AG09309 (cell line): ENCODE data around the gene ZSCAN5C.
"Not testable (repeated sequence)": the region's sequence is repeated elsewhere in the genome, so short reads cannot be mapped to it uniquely, and the experiment has no call there.

Source experiments
- DNase-seq: peaks from one replicate; pipeline ENCODE4 v3.0.0-alpha.2; 2010; ENCODE audit warnings: low read depth
- H3K4me3 ChIP-seq: 2 replicates; pipeline ENCODE4 v1.5.1; 2011; ENCODE audit warnings: mild to moderate bottlenecking, low read depth, low read length, moderate library complexity; ENCODE audit not compliant: control insufficient read depth
- TF ChIP-seq, protein P1 (sequence below): IDR thresholded peaks from 2 replicates; pipeline ENCODE4 v1.5.1; 2011; ENCODE audit warnings: mild to moderate bottlenecking, low read depth, low read length, inconsistent platforms; ENCODE audit not compliant: insufficient read depth, control insufficient read depth; ENCODE audit errors: missing control alignments

ZSCAN5C gene

DNA sequence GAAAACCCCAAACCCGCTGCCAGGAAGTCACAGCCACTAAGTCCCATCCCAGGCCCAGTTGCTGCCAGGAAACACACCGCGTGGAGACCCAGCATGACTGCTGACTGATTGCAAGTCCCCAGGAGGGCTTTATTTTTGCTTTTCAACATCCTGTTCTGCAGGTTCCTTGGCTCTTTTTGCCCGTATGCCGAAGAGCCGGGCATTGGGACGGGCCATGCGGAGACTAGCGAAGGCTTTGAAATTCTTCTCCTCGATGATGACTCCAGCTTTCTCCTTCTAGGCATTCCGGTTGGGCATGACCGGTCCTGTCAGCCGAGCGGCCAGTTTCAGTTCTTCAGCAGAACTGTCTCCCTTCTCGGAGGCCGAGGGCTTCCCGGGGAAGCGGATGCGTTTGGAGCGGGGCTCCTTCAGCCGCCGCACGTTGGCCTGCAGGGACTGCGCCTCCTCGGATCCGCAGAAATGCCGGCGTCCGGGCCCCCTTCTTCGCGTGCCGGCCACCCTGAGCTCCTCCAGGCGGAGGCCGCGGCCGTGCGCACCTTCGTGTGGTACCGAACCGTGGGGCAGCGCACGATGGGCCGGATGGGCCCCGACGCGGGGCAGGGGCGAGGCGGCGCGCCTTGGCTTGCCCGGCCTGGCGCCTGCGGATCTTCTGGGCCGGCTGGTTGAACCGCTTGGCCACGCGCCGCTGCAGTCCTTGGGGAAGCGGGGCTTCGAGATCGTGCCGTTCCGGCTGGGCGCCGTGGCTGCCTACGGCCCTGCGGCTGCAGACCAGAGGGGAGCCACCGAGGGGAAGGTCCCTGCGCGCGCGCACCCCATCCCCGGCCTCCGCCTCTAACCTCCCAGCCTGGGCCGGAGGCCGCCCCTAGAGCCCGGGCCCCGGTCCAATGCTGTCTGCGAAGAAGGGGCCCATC, 15.2 kb downstream of the ZSCAN5C start:
- H3K4me3 ChIP-seq, result peak overlapping the region; percentile 19
- TF ChIP-seq, protein P1, sequence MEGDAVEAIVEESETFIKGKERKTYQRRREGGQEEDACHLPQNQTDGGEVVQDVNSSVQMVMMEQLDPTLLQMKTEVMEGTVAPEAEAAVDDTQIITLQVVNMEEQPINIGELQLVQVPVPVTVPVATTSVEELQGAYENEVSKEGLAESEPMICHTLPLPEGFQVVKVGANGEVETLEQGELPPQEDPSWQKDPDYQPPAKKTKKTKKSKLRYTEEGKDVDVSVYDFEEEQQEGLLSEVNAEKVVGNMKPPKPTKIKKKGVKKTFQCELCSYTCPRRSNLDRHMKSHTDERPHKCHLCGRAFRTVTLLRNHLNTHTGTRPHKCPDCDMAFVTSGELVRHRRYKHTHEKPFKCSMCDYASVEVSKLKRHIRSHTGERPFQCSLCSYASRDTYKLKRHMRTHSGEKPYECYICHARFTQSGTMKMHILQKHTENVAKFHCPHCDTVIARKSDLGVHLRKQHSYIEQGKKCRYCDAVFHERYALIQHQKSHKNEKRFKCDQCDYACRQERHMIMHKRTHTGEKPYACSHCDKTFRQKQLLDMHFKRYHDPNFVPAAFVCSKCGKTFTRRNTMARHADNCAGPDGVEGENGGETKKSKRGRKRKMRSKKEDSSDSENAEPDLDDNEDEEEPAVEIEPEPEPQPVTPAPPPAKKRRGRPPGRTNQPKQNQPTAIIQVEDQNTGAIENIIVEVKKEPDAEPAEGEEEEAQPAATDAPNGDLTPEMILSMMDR, result no peak
- DNase-seq, result peak; percentile 1

DNA sequence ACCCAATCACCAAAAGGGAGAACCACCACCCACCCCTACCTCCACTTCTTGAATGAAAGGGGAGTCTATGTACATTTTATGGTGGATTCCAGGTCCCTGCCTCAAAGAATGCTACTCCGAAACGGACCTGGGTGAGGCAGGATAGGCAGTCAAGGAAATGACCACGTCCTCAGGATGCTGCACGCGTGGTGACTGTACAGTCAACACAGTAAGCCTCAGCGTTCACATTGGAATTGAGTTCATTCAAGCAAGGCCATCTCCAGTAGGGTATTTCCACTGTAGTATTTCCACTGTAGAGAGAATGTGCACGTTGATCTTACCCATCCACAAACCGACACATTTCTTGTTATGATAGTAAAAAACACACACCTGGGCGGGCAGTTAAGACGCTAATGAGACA, 16.9 kb downstream of the ZSCAN5C start:
- no peak for DNase-seq
- no peak overlapping the region for H3K4me3 ChIP-seq
- TF ChIP-seq, protein P1, result no peak

DNA sequence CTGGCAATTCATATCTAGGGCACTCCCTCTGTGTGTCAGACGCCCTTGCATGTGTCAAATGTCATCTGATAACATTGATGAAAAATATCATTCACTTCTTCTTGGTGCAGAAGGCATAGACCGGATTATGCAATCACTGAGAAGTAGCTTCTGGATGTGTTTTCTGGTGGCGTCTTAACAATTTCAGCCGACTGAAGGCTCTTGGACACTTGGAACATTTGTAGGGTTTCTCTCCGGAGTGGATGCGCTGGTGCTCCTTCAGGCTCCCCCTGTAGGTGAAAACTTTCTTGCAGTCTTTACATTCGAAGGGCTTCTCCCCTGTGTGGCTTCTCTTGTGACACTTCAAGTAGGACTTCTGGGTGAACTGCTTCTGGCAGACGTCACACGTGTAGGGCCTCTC, 19.4 kb downstream of the ZSCAN5C start:
- not testable (repeated sequence) for DNase-seq, H3K4me3 ChIP-seq

DNA sequence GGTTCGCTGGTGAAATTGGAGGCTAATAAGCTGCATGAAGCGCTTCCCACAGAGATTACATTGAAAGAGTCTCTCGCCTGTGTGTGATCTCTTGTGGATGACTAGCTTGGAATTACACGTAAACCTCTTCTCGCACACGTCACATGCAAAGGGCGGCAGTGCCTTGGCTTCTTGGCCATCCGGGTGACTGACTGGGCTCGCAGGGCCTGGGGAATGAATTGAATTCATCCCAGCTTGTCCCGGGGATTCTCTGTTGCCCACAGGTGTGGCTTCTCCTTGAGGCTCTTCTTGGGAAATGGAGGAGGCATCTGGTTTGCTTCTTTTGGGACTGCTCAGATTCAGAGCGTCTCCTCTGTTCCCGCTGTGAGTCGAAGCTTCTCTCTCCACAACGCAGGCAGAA, 19.8 kb downstream of the ZSCAN5C start:
- TF ChIP-seq, protein P1, result no peak
- no peak overlapping the region for H3K4me3 ChIP-seq
- DNase-seq, result no peak

More for the DNA sequence above, 19.4 kb downstream of the ZSCAN5C start:
- TF ChIP-seq, protein P1, result peak; percentile 31

DNA sequence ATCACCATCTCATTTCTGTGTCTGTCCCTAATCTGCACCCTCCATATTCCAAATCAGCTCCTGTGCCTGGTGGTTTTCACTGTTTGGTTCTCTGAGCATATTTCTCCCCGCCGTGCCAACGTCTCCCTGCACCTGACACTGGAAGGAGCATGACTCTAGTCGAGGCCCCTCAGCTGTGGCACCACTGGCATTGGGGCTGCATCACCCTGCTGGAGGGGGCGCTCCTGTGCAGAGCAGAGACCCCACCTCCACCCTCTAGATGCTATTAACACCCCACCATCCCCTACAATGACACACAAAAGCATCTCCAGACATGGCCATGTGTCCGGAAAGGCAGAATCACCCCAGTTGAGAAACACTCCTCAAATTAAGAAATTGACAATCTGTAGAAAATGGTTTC, 20.8 kb downstream of the ZSCAN5C start:
- TF ChIP-seq, protein P1, result no peak
- no peak overlapping the region for H3K4me3 ChIP-seq
- no peak for DNase-seq

DNA sequence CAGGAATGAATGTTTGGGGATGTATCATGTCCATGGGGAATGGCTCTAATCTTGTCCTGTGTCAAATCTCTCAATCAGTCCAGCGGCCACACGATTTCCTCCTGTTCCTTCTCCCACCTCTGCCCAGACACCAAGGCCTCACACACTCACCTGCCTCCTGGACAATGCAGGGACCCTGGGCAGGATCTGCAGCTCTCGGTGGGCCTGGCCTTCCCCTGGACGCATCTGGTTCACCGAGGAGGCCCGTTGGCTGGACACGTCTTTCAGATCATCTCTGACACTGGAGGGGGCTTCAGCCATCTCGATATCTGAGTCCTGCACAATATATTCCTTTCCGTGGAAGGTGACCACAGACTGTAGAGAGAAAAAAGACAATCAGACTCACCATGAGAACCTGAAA, 21.4 kb downstream of the ZSCAN5C start:
- TF ChIP-seq, protein P1, result no peak
- H3K4me3 ChIP-seq, result no peak overlapping the region
- DNase-seq, result no peak
